T-helper 2 cell treated with Interferon-gamma antibody and Interleukin-4, amounts not matched to agents 5 μg/mL and 100 μg/mL, for 36 hours (primary cell): ENCODE results near the gene CLK3.

Source experiments
- DNase-seq: peaks from one replicate; pipeline ENCODE4 v3.0.0; 2021; ENCODE audit warnings: low spot score
- H3K27ac Mint-ChIP-seq: one replicate; pipeline ENCODE4 v1.8.0; 2021; ENCODE audit warnings: mild to moderate bottlenecking, mixed read lengths
- H3K27me3 Mint-ChIP-seq: one replicate; pipeline ENCODE4 v1.8.0; 2021; ENCODE audit warnings: low read depth, mixed read lengths
- H3K36me3 Mint-ChIP-seq: one replicate; pipeline ENCODE4 v1.8.0; 2021; ENCODE audit warnings: low read depth, mixed read lengths
- H3K4me1 Mint-ChIP-seq: one replicate; pipeline ENCODE4 v1.8.0; 2021; ENCODE audit warnings: low read depth, mixed read lengths
- H3K4me3 Mint-ChIP-seq: one replicate; pipeline ENCODE4 v1.8.0; 2022; ENCODE audit warnings: mild to moderate bottlenecking, moderate library complexity, mixed read lengths
- H3K9me3 Mint-ChIP-seq: one replicate; pipeline ENCODE4 v1.8.0; 2021; ENCODE audit warnings: mixed read lengths

The CLK3 gene

DNA sequence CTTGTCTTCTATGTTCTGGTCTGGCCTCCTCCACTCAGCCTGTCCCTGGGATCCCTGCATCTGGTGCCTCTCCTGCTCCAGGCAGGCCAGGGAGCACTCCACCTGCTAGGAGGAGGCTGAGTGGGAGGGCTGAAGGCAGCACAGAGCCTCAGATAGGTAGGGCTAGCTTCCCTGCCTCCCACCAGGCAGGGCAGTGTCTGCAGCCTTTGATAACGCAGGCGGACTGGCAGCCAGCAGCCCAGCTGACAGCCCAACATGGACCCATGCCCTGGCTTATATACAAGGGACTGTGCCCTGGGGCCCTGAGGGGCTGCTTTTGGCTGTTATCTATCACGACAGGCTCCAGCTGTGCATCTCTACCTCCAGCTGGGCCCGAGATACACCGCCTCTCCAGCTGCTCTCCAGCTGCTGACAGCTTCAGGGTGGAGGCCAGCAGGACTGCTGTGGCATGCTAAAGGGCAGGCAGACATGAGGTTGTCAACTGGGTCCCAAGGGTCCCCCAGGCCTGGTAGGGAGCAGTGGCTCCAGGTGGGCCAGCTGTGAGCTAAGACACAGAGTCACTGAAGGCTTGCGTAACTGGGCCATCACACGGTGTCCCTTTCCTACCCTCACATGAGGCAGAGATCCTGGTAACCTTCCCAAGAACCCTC is 5.2 kb upstream of the CLK3 start:
- no peaks in the 10 kb centered on the region for H3K9me3 Mint-ChIP-seq
- peaks cover 2% of the 10 kb centered on the region for H3K4me1 Mint-ChIP-seq
- no peak overlapping the region for H3K4me3 Mint-ChIP-seq
- DNase-seq = no peak
- no peak overlapping the region for H3K27ac Mint-ChIP-seq
- no peaks in the 10 kb centered on the region for H3K36me3 Mint-ChIP-seq
- H3K27me3 Mint-ChIP-seq = no peaks in the 10 kb centered on the region

DNA sequence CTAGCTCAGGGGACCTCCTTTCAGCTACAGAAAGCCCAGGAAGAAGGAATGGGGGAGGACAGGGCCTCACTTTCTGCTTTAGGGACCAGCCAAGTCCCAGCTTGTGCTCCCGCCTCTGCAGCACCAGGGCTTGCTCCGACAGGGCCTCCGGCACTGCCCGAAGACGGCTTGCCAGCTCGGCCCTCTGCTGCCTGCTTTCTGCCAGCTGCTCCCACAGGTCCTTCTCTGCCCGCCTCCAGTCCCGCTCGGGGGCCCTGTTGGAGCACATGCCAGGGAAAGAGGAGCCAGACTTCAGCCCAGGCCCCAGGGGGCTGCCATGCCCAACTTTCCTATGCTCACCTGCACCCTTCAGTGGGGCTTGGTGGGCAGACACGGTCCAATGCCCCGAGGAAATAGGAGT is 4.3 kb upstream of the CLK3 start:
- no peaks in the 10 kb centered on the region for H3K9me3 Mint-ChIP-seq

DNA sequence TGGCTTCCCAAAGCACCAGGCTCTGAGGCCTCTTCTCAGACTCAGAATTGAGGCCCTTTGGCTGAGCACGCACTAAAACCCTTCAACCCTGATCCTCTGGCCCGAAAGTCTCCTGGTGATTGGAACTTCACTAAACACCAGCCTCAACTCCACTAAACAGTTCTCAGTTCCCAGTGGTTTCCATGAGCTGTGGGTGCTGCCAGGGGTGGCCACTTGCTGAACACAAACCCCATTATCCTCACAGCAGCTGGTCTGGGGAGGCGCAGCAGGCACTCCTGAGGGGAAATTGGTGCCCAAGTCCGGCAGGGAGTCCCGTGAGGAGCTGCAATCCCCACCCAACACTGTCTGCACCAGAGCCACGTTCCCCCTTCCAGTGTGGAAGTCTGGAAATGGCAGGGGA is 3.8 kb upstream of the CLK3 start:
- no peaks in the 10 kb centered on the region for H3K9me3 Mint-ChIP-seq
- H3K4me3 Mint-ChIP-seq = no peak overlapping the region
- H3K27me3 Mint-ChIP-seq = no peaks in the 10 kb centered on the region
- no peak overlapping the region for H3K27ac Mint-ChIP-seq
- peaks cover 7% of the 10 kb centered on the region for H3K4me1 Mint-ChIP-seq
- peaks cover 3% of the 10 kb centered on the region for H3K36me3 Mint-ChIP-seq
- no peak for DNase-seq

More for the DNA sequence above, 4.3 kb upstream of the CLK3 start:
- peaks cover 2% of the 10 kb centered on the region for H3K4me1 Mint-ChIP-seq
- H3K27me3 Mint-ChIP-seq = no peaks in the 10 kb centered on the region
- no peak overlapping the region for H3K4me3 Mint-ChIP-seq
- peaks cover under 1% of the 10 kb centered on the region for H3K36me3 Mint-ChIP-seq
- no peak overlapping the region for H3K27ac Mint-ChIP-seq
- DNase-seq = no peak

DNA sequence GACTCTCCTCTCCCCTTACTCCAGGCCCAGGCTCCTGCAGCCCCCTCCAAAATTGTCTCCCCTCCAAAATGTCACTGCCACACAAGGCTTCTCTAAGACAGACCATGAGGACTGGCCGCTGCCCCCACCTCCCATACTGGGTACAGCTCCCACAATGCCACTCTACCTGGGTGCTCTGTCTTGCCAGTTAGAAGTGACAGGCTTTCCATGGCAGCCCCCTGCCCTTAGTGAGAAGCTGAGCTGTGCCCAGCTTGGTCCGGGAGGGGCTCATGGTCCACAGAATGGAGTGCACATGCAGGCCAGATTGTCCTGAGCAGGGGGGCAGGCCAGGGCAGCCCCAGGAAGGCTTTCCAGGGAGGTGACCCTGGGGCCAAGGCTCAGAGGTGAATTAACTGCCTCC is 3.0 kb upstream of the CLK3 start:
- H3K4me1 Mint-ChIP-seq = peaks cover 15% of the 10 kb centered on the region
- no peaks in the 10 kb centered on the region for H3K9me3 Mint-ChIP-seq
- peak overlapping the region; percentile 42 for H3K27ac Mint-ChIP-seq
- no peaks in the 10 kb centered on the region for H3K27me3 Mint-ChIP-seq
- H3K4me3 Mint-ChIP-seq = peak overlapping the region; percentile 77
- no peak for DNase-seq
- H3K36me3 Mint-ChIP-seq = peaks cover 9% of the 10 kb centered on the region

DNA sequence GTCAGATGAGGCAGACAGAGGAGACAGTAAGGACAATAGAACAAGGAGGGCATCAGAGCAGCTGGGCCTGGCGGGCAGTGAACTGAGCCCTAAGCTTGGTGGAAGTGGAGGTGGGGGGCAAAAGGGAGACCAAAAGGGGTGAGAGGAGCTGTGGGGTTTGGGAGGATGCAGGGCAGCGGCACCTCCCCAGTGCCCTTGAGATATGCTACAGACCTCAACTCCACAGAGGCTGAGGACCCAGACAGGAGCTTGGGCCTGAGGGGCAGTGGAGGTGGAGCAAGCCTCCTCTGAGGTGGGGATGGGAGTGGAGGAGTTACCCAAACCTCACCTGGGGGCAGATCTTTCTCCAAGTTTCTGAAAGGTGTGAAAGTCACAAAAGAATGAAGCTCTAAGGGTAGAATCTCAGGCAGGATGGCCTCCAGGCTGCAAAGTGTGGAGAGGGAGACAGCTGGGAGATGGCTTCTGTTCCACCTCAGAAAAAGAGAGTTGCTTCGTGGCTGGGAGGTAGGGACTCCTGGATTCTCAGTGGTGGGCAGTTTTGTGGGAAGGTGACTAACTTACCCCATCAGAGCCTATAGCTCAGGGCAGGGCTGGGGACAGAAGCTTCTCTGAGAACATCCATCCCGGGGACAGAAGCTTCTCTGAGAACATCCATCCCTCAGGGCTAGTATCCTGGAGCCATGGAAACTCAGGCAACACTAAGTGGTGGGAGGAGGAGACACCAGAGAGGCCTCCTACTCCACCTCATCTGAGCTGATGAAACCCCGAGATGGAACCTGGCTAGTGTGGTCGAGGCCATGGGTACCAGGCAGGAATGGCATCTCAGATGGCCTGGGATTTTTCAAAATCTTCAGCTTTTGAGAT is 2.3 kb upstream of the CLK3 start:
- no peaks in the 10 kb centered on the region for H3K27me3 Mint-ChIP-seq
- H3K27ac Mint-ChIP-seq = peak overlapping the region; percentile 42
- peaks cover 21% of the 10 kb centered on the region for H3K4me1 Mint-ChIP-seq
- H3K36me3 Mint-ChIP-seq = peaks cover 11% of the 10 kb centered on the region
- H3K4me3 Mint-ChIP-seq = peak overlapping the region; percentile 77
- H3K9me3 Mint-ChIP-seq = no peaks in the 10 kb centered on the region
- no peak for DNase-seq

DNA sequence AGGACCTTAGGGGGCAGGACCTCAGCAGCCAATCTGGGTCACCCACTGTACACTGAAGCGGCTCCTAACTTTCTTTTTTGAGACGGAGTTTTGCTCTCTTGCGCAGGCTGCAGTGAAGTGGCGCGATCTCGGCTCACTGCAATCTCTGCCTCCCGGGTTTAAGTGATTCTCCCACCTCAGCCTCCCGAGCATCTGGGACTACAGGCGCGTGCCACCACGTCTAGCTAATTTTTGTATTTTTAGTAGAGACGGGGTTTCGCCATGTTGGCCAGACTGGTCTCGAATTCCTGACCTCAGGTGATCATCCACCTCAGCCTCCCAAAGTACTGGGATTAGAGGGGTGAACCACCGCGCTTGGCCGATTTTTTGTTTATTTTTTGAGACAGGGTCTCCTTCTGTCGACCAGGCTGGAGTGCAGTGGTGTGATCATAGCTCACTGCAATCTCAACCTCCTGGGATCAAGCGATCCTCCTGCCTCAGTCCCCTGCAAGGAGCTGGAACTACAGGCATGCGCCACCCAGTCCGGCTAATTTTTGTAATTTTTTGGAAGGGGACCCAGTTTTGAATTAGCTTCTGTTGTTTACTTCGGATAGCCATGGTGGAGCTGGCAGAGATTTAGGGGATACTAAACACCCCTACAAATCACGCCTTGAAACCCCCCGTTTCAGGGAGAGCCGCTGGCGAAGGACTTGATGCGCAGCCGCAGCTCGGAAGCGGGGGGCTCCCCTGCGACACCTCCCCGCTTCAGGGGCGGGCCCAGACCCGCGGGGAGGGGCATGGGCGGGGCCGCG is 1.5 kb upstream of the CLK3 start:
- no peaks in the 10 kb centered on the region for H3K9me3 Mint-ChIP-seq
- no peak for DNase-seq
- H3K27ac Mint-ChIP-seq = peak overlapping the region; percentile 45
- H3K36me3 Mint-ChIP-seq = peaks cover 13% of the 10 kb centered on the region
- H3K4me3 Mint-ChIP-seq = peak overlapping the region; percentile 77
- peaks cover 23% of the 10 kb centered on the region for H3K4me1 Mint-ChIP-seq
- H3K27me3 Mint-ChIP-seq = no peaks in the 10 kb centered on the region

DNA sequence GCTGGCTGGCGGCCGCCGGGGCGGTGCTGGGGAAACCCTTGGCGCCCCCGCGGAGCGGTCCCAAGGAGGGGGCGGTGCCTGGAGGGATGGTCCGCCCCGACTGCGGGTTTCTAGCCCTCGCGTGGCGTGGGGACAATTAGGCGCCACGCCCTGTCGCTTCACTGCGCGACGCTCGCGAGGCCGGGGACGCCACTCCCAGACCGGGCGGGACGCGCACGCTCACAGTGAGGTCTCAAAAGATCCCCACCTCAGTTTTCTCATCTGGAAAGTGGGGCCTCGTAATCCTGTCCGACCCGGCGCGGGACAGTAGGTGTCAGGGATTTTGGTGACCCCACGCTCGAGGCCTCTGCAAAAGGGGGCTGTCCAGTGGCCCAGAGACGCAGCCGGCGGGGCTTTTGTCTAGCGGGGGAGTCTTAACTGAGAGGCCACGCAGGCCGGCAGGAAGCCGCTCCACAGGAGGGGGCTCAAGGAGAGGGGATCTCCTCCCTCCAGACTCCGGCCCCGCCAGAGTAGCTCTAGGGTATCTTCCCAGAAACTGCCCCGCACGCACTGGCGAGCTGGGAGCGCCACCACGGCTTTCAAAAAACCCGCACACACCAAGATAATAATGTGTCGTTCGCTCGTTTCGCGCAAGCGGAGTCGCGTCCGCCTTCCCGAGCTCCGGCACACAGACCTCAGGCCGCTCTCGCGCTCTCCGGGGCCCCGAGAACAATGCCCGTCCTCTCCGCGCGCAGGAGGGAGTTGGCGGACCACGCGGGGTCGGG is 710 bp upstream of the CLK3 start:
- Mint-ChIP-seq H3K36me3 (peaks cover 13% of the 10 kb centered on the region), H3K4me3 (peak overlapping the region; percentile 93), H3K27ac (peak overlapping the region; percentile 94), H3K4me1 (peaks cover 23% of the 10 kb centered on the region), H3K9me3 (no peaks in the 10 kb centered on the region), H3K27me3 (no peaks in the 10 kb centered on the region)
- peak; percentile 89 for DNase-seq

DNA sequence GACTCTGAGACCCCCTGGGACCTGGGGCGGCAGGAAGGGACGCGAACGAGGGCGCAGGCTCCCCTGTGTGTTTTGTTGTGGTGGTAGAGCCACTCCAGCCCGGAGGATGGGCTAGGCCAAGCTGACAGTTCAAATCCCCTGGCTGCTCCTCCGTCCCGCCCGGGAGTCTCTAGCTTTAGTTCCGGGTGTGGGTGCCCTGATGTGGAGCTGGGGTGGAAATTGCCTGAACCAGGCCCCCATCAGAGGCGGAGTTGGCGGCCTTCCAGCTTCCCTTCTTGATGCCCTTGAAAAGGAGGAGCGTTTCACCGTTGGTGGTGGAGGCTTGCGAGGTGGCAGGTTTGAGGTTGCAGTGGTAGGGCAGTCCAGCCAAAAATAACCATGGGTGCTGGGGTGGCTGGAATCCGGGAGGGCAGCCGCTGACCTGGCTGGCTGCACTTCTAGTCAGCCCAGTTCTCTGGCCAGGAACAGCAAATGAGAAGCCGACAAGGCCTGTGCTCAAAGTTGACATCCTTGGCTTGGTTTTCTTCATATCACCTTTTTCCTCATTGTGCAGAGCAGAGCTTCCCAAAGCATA is 817 bp downstream of the CLK3 start:
- peaks cover 27% of the 10 kb centered on the region for H3K36me3 Mint-ChIP-seq
- H3K27me3 Mint-ChIP-seq = no peaks in the 10 kb centered on the region
- H3K4me1 Mint-ChIP-seq = peaks cover 28% of the 10 kb centered on the region
- DNase-seq = peak; percentile 32
- H3K4me3 Mint-ChIP-seq = peak overlapping the region; percentile 93
- H3K9me3 Mint-ChIP-seq = no peaks in the 10 kb centered on the region
- peak overlapping the region; percentile 89 for H3K27ac Mint-ChIP-seq

DNA sequence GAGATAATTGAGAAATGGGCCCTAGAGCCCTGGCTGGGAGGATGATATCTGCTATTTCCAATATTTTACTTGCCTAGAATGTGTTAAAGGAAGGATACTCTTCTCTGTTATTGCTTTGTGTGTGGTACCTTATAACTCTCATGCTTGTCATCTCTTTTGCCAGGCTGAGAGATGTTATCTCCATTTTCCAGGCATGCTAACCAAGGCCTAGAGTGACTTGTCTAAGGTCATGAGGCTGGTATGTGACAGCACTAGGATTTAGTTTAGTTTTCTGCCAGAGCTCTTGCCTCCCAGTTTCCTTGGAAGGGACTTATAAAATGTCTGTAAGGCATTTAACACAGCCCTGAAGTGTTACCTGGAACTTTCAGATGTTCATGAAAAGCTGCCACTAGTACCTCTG is 1.4 kb downstream of the CLK3 start:
- Mint-ChIP-seq H3K36me3 (peaks cover 31% of the 10 kb centered on the region), H3K9me3 (no peaks in the 10 kb centered on the region), H3K4me3 (peak overlapping the region; percentile 93), H3K27me3 (no peaks in the 10 kb centered on the region), H3K4me1 (peaks cover 28% of the 10 kb centered on the region), H3K27ac (peak overlapping the region; percentile 89)
- DNase-seq = no peak

DNA sequence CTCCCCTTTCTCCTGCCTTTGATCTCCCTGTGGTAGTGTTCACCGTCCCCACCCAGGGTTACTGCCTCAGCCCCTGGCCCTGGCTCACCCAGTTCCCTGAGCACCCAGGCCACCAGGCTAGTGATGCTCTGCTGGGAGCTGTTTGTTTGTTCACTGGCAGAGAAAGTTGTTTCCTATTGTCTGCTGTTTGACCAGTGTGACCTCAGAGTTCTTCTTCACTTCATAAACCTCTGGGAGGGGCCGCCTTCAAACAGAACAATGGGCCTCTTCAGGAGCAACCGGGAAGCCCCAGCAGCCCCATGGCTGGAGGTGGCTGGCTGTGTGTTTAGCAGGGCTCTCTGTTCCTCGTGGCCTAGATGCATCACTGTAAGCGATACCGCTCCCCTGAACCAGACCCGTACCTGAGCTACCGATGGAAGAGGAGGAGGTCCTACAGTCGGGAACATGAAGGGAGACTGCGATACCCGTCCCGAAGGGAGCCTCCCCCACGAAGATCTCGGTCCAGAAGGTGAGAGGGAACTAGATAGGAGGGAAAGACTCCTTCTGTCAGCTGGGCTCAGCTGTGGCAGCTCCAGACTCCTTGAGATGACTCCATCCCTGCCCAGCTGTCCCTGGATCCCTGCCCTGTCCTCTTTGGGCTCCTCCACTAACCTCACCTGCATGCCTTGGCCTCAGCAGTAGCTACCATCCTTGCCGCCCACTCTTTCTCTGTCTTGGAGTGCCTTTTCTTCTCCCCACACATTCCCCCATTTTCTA is 3.4 kb downstream of the CLK3 start:
- Mint-ChIP-seq H3K4me1 (peaks cover 27% of the 10 kb centered on the region), H3K9me3 (no peaks in the 10 kb centered on the region), H3K27me3 (no peaks in the 10 kb centered on the region), H3K36me3 (peaks cover 47% of the 10 kb centered on the region), H3K27ac (no peak overlapping the region), H3K4me3 (no peak overlapping the region)
- DNase-seq = no peak

DNA sequence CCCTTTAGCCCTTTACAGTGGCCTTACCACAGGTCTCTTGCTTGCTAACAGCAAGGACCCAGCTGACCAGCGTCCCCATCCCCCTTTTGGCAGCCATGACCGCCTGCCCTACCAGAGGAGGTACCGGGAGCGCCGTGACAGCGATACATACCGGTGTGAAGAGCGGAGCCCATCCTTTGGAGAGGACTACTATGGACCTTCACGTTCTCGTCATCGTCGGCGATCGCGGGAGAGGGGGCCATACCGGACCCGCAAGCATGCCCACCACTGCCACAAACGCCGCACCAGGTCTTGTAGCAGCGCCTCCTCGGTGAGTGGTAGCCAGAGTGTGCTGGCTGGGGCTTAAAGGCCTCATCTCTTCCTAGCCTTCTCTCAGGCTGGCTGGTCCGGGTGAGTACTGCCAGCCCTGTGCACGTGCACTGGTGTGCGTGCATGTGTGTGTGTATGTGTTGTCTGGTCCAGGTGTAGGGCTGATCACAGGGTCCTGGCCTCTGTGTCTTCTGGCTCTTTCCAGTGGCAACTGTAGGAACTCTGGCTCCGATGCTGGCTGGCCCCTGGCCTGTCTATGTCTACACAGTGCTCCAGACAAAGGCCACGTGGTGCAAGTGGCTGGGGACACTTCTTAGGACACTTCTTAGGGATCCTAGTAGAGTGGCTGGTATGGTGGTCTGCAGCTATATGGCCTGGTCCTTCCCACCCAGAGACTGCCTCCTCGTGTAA is 4.4 kb downstream of the CLK3 start:
- peak overlapping the region; percentile 39 for H3K27ac Mint-ChIP-seq
- peaks cover 56% of the 10 kb centered on the region for H3K36me3 Mint-ChIP-seq
- no peak for DNase-seq
- H3K4me3 Mint-ChIP-seq = peak overlapping the region; percentile 7
- no peaks in the 10 kb centered on the region for H3K9me3 Mint-ChIP-seq
- peaks cover 27% of the 10 kb centered on the region for H3K4me1 Mint-ChIP-seq
- no peaks in the 10 kb centered on the region for H3K27me3 Mint-ChIP-seq
